K562 (cell line): Measurements from ENCODE around the gene CS. TPM values are rescaled to one million over a fixed set of nuclear protein-coding genes. Genes with fewer than 3 reads are reported as not detected.

Experiments
- CHAMP1 ChIP-seq: fragments of 450-650 bp; IDR thresholded peaks from 2 replicates; pipeline ENCODE4 v1.6.1; 2016; ENCODE audit warnings: mild to moderate bottlenecking
- CXXC5 ChIP-seq: fragments of 250-450 bp; sonication (Bioruptor Pico); IDR thresholded peaks from 2 replicates; pipeline ENCODE4 v1.8.0; 2022; ENCODE audit warnings: inconsistent platforms, mild to moderate bottlenecking, moderate library complexity
- FOXJ3 ChIP-seq: sonication (generic); formaldehyde crosslinking; IDR thresholded peaks from 2 replicates; pipeline ENCODE4 v1.4.0; 2020; ENCODE audit warnings: mild to moderate bottlenecking, missing genetic modification reagents
- HLTF ChIP-seq: fragments of 450-650 bp; IDR thresholded peaks from 2 replicates; pipeline ENCODE4 v1.6.1; 2016
- MAFG ChIP-seq: fragments of 450-650 bp; conservative IDR thresholded peaks from 2 replicates; pipeline ENCODE4 v1.6.1; 2016; ENCODE audit warnings: missing genetic modification characterization, missing compliant biosample characterization
- SMAD4 ChIP-seq: fragments of 250-450 bp; sonication (Bioruptor Pico); conservative IDR thresholded peaks from 2 replicates; pipeline ENCODE4 v1.8.0; 2021; ENCODE audit warnings: inconsistent platforms, mild to moderate bottlenecking, moderate library complexity
- TBL1XR1 ChIP-seq, 2 experiments: IDR thresholded peaks; 2 replicates each; pipeline ENCODE4 v1.6.1; 2012; ENCODE audit warnings: improper control_type of control experiment in 2 of 2, low read length in 2 of 2, mild to moderate bottlenecking in 1 of 2
- TEAD2 ChIP-seq: fragments of 450-650 bp; IDR thresholded peaks from 2 replicates; pipeline ENCODE4 v1.6.1; 2016; ENCODE audit warnings: missing genetic modification characterization, control low read depth, missing compliant biosample characterization
- THAP12 ChIP-seq: fragments of 250-450 bp; sonication (Bioruptor Pico); IDR thresholded peaks from 2 replicates; pipeline ENCODE4 v1.9.0; 2021; ENCODE audit warnings: mild to moderate bottlenecking, inconsistent platforms
- VEZF1 ChIP-seq: fragments of 200-800 bp; sonication (Bioruptor generic); IDR thresholded peaks from 2 replicates; pipeline ENCODE4 v1.6.1; 2017; ENCODE audit warnings: missing genetic modification characterization, missing compliant biosample characterization
- ZNF197 ChIP-seq: fragments of 200-800 bp; sonication (Bioruptor generic); IDR thresholded peaks from 2 replicates; pipeline ENCODE4 v1.6.1; 2016; ENCODE audit warnings: low read depth, missing genetic modification characterization, missing compliant biosample characterization
- polyA plus RNA-seq, 8 experiments: library from polyadenylated mRNA; depleted of rRNA in 4 of 8; stranded (reverse) in 5 of 8; unstranded in 3 of 8; fragments of >200 nt; fragmentation: Nextera tagmentation in 2 of 8; fragmentation: Illumina TruSeq in 1 of 8; extraction: Ambion mirVana in 2 of 8; extraction: Trizol in 1 of 8; gene quantifications; 2 replicates each; pipeline versions ENCODE4 v1.2.1 to v1.2.3, GENCODE V29; 2011 to 2014; ENCODE audit warnings: inconsistent platforms in 1 of 8, missing spikeins in 1 of 8
- total RNA-seq, 7 experiments: library from RNA; depleted of rRNA in 6 of 7; stranded (reverse); fragments of >200 nt in 6 of 7; fragmentation: Illumina TruSeq in 2 of 7; extraction: Trizol in 2 of 7; gene quantifications; 2 replicates each; pipeline versions ENCODE4 v1.2.1 to v1.2.3, GENCODE V29; 2011 to 2021; ENCODE audit warnings: low replicate concordance in 1 of 7
- TF ChIP-seq, protein P1 (sequence below), 2 experiments: IDR thresholded peaks; 2 replicates each; pipeline ENCODE4 v1.6.1; 2011; ENCODE audit warnings: borderline replicate concordance in 1 of 2, control low read depth in 1 of 2, low read depth in 1 of 2, low read length in 1 of 2, mild to moderate bottlenecking in 1 of 2, mixed read lengths in 1 of 2, moderate library complexity in 1 of 2; ENCODE audit not compliant: insufficient read depth in 1 of 2, insufficient read length in 1 of 2, poor library complexity in 1 of 2, severe bottlenecking in 1 of 2; ENCODE audit errors: extremely low read depth in 1 of 2
- TF ChIP-seq, protein P2 (sequence below), 3 experiments: fragments of 200-800 bp in 1 of 3; sonication (Bioruptor generic) in 1 of 3; sonication (generic) in 1 of 3; formaldehyde crosslinking in 1 of 3; IDR thresholded peaks; 2 replicates each; pipeline versions ENCODE4 v1.6.1 to v1.8.0; 2016 to 2022; ENCODE audit warnings: mild to moderate bottlenecking in 2 of 3, missing compliant biosample characterization in 2 of 3, missing genetic modification characterization in 2 of 3, missing genetic modification reagents in 1 of 3
- TF ChIP-seq, protein P3 (sequence below): fragments of 250-450 bp; sonication (Bioruptor Pico); IDR thresholded peaks from 2 replicates; pipeline ENCODE4 v1.5.0; 2022; ENCODE audit warnings: mild to moderate bottlenecking

Gene CS
- total and polyA plus RNA-seq, 9 of the 15 experiments (the other 6 are each of a cell fraction or from before 2014, with no cell fraction given): 99.9 to 390 (median 149) TPM

- TF ChIP-seq CHAMP1 (no peak), ZNF197 (CRISPR knock-in tag) (no peak), FOXJ3 (no peak), TBL1XR1 (IDR thresholded peaks at IDR 0.05; ENCODE audit: low read length in 2 of 2) (no peak), SMAD4 (CRISPR knock-in tag) (peak; percentile 57; the same call in 1 of the 2 replicates), TEAD2 (0 out of 2 replicates have a peak, but pooled peaks have one; percentile 29), MAFG (tag) (peak; percentile 75), HLTF (no peak), CXXC5 (CRISPR knock-in tag) (no peak), THAP12 (CRISPR knock-in tag) (no peak), VEZF1 (CRISPR knock-in tag) (peak; percentile 58)
- TF ChIP-seq, protein P1, sequence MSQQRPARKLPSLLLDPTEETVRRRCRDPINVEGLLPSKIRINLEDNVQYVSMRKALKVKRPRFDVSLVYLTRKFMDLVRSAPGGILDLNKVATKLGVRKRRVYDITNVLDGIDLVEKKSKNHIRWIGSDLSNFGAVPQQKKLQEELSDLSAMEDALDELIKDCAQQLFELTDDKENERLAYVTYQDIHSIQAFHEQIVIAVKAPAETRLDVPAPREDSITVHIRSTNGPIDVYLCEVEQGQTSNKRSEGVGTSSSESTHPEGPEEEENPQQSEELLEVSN (IDR thresholded peaks at IDR 0.05; ENCODE audit: borderline replicate concordance in 1 of 2, extremely low read depth in 1 of 2, insufficient read depth in 1 of 2, insufficient read length in 1 of 2, low read depth in 1 of 2, low read length in 1 of 2, poor library complexity in 1 of 2, severe bottlenecking in 1 of 2): no peak
- TF ChIP-seq, protein P2, sequence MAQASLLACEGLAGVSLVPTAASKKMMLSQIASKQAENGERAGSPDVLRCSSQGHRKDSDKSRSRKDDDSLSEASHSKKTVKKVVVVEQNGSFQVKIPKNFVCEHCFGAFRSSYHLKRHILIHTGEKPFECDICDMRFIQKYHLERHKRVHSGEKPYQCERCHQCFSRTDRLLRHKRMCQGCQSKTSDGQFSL (CRISPR knock-in tag; IDR thresholded peaks at IDR 0.05): no peak
- TF ChIP-seq, protein P2 (tag; IDR thresholded peaks at IDR 0.05): no peak
- TF ChIP-seq, protein P3, sequence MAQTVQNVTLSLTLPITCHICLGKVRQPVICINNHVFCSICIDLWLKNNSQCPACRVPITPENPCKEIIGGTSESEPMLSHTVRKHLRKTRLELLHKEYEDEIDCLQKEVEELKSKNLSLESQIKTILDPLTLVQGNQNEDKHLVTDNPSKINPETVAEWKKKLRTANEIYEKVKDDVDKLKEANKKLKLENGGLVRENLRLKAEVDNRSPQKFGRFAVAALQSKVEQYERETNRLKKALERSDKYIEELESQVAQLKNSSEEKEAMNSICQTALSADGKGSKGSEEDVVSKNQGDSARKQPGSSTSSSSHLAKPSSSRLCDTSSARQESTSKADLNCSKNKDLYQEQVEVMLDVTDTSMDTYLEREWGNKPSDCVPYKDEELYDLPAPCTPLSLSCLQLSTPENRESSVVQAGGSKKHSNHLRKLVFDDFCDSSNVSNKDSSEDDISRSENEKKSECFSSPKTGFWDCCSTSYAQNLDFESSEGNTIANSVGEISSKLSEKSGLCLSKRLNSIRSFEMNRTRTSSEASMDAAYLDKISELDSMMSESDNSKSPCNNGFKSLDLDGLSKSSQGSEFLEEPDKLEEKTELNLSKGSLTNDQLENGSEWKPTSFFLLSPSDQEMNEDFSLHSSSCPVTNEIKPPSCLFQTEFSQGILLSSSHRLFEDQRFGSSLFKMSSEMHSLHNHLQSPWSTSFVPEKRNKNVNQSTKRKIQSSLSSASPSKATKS (CRISPR knock-in tag): no peak
Measured at GRCh38 chr12:56243731-56244181, 56.4 kb downstream of the CS start (continued).
